ENCODE data around the gene THYN1.

GRCh38 chr11:134258577-134258976 is 5.4 kb upstream of the THYN1 start:
- TF ChIP-seq GATA3 (IDR thresholded peaks at IDR 0.05; ENCODE audit: low read depth, low read length): no peak
- TF ChIP-seq GATA2 (IDR thresholded peaks at IDR 0.05; ENCODE audit: low read depth, low read length): no peak
